ENCODE measurements around the gene GRIN2A.

- TF ChIP-seq EZH2 (IDR thresholded peaks at IDR 0.05; ENCODE audit: insufficient read depth, poor library complexity, severe bottlenecking) (no peak), EZH2phosphoT487 (IDR thresholded peaks at IDR 0.05; ENCODE audit: insufficient read depth, low read depth) (no peak)
Measured at GRCh38 chr16:10037751-10038150, 144.5 kb downstream of the GRIN2A start.

Measured in GM23248 (cell line).